Placental epithelial cell (primary cell): ENCODE results near the gene VSX2. TPM values are rescaled to one million over a fixed set of nuclear protein-coding genes. Genes with fewer than 3 reads are reported as not detected.

ENCODE experiments used
- small RNA-seq: library from RNA; depleted of rRNA; stranded (forward); fragments of <200 nt; gene quantifications from one replicate; pipeline ENCODE3, GENCODE V24; 2012
- total RNA-seq: library from RNA; depleted of rRNA; stranded (reverse); fragments of >200 nt; gene quantifications from 2 replicates; pipeline ENCODE4 v1.2.3, GENCODE V29; 2012

VSX2 gene
- not detected in 2 replicates for total RNA-seq

GRCh38 chr14:74238974-74239847, at the start of gene VSX2:
TSS of gene VSX2 (plus strand) at chr14:74239449. CDS start at chr14:74239562, 113 bp downstream.

GRCh38 chr14:74302634-74303569, 63.7 kb downstream of the VSX2 start, which contains the start of gene ABCD4:
TSS of gene ABCD4 (minus strand) at chr14:74302934. CDS start at chr14:74302912, 22 bp downstream.

Small RNA genes lying within 50 kb of the gene (small RNA-seq; reads per million reads assigned to genes)
- not detected for gene AC006349.1

Other genes with a start within 250 kb of the VSX2 start
- 10.6 and 11.0 TPM in 2 replicates for gene ENTPD5, start 220.2 kb upstream of the VSX2 start, total RNA-seq
- 7.6 and 10.6 TPM in 2 replicates for gene BBOF1, start 220.1 kb upstream of the VSX2 start, total RNA-seq
- 16.5 and 17.7 TPM in 2 replicates for gene ALDH6A1, start 155.0 kb upstream of the VSX2 start, total RNA-seq
- gene LIN52, start 154.5 kb upstream of the VSX2 start, total RNA-seq: 2.8 and 5.9 TPM in 2 replicates
- 34.1 and 34.2 TPM in 2 replicates for gene ABCD4, start 63.5 kb downstream of the VSX2 start, total RNA-seq
- not detected in 2 replicates for gene VRTN, start 109.0 kb downstream of the VSX2 start, total RNA-seq
- gene SYNDIG1L, start 186.8 kb downstream of the VSX2 start, total RNA-seq: not detected in 2 replicates